IPS DF 6.9 (cell line): Measurements from ENCODE around the gene F12.
"Not testable (repeated sequence)": the region's sequence is repeated elsewhere in the genome, so short reads cannot be mapped to it uniquely, and the experiment has no call there.

Experiments used
- DNase-seq: peaks from one replicate; pipeline ENCODE4 v3.0.0-alpha.2; 2013; ENCODE audit warnings: low read depth, low spot score
- H3K27ac ChIP-seq: one replicate; pipeline ENCODE4 v1.5.1; 2013; ENCODE audit warnings: low read length, control low read depth
- H3K27me3 ChIP-seq: 2 replicates; pipeline ENCODE4 v1.6.1; 2013; ENCODE audit warnings: mild to moderate bottlenecking, low read length; ENCODE audit not compliant: control insufficient read depth, insufficient read depth
- H3K36me3 ChIP-seq: 2 replicates; pipeline ENCODE4 v1.6.1; 2013; ENCODE audit warnings: low read length; ENCODE audit not compliant: control insufficient read depth, insufficient read depth
- H3K4me1 ChIP-seq: 2 replicates; pipeline ENCODE4 v1.6.1; 2013; ENCODE audit warnings: low read length; ENCODE audit not compliant: control insufficient read depth, insufficient read depth
- H3K4me3 ChIP-seq: 2 replicates; pipeline ENCODE4 v1.5.1; 2013; ENCODE audit warnings: mild to moderate bottlenecking, low read length
- H3K9me3 ChIP-seq: 2 replicates; pipeline ENCODE4 v1.6.1; 2013; ENCODE audit warnings: low read length, inconsistent platforms; ENCODE audit not compliant: control insufficient read depth, insufficient read depth
- WGBS: extraction: QIAGEN DNeasy Blood & Tissue Kit; methylation state at CpG from one replicate; pipeline ENCODE4 v1.1.7; 2013; ENCODE audit warnings: mixed read lengths, missing lambda C conversion rate; ENCODE audit not compliant: insufficient read length, insufficient coverage; 5-methylcytosine and 5-hydroxymethylcytosine counted together

Gene F12

DNA sequence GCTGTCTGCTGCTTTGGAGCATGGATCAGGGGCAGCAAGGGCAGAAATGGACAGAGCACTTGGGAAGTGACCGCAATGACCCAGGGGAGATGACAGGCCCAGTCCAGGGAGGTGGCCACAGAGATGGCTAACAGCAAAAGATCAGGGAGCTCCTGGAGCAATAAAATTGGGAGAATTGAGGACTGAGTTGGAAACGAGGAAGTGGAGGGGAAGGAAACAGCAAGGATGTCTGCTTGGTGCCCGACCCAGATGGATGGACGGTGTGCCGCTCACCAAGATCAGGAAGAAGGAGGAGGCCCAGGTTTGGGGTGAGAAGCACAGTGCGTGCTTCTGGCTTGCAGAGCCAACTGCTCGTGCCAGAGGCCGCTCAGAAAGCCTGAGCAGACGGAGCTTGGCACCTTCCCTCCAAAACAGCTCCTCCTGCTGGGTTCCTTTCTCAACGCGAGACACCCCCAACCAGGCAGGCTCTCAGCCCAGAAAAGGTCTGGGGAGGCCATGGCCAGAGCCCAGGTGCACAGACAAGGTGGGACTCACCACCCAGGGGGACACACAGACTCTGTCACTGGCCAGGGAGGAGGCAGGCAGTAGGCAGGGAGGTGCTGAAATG lies 26.8 kb downstream of the F12 start:
- Histone ChIP-seq H3K4me3 (no peak overlapping the region), H3K36me3 (no peaks in the 10 kb centered on the region), H3K4me1 (peaks cover 3% of the 10 kb centered on the region; the same call in 1 of the 2 replicates), H3K9me3 (no peaks in the 10 kb centered on the region), H3K27ac (no peak overlapping the region), H3K27me3 (no peaks in the 10 kb centered on the region)
- no peak for DNase-seq
- no CpG with 5 or more reads among the region's 11 CpGs for WGBS

DNA sequence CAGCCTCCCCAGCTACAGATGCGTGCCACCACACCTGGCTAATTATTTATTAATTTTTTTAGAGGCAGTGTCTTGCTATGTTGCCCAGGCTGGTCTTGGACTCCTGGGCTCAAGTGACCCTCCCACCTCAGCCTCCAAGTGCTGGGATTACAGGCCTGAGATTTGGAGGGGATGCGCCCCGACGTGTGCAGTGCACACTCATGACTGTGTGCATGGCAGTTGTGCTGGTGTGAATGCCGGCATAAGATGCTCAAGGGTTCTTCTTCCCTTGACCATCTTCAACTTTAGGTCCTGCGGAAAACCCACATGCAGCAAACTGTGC lies 28.6 kb downstream of the F12 start:
- DNase-seq: no peak
- Histone ChIP-seq H3K4me3 (no peak overlapping the region), H3K27me3 (no peaks in the 10 kb centered on the region), H3K36me3 (no peaks in the 10 kb centered on the region), H3K9me3 (no peaks in the 10 kb centered on the region), H3K27ac (no peak overlapping the region), H3K4me1 (peaks cover 3% of the 10 kb centered on the region; the same call in 1 of the 2 replicates)
- no CpG with 5 or more reads among the region's 6 CpGs for WGBS

DNA sequence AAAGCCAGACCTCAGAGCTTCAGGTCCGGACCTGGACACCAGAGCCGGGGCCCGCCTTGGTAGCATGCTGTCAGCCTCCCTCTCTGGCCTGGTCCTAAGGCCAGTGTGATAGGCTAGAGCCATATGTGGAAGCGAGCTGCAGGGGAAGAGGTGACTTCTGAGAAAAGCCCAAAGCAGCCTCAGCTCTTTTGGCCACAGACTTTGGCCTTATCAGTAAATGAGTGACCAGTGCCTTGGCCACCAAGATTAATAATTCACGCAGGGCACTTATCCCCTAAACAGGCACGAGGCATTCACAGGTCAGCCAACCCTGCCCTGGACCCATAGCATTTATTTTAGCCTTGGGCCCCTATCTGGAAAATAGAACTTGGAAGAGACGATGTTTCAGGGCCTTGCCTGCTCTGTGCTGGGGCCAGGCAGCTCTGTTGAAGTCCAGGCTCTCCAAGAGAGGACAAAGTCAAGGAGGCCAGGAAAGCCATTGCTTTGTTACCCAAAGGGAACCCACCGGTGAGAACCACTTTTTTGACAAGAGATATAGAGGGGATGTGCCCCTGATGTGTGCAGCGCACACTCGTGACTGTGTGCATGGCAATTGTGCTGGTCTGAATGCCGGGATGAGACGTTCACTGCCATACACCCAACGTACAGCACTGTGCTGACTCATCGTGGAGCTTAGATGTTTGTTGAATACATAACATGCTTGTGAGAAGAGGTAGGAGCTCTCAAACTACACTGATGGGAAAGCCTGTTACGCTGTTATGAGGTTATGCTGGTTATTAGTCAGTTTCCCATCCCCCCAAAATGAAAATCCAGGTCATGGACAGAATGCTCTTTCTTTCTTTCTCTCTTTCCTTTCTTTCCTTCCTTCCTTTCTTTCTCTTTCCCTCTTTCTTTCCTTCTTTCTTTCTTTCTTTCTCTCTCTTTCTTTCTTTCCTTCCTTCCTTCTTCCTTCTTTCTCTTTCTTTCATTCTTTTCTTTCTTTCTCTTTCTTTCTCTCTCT lies 30.2 kb downstream of the F12 start:
- Histone ChIP-seq H3K36me3 (no peaks in the 10 kb centered on the region), H3K4me3 (no peak overlapping the region), H3K27ac (no peak overlapping the region), H3K9me3 (no peaks in the 10 kb centered on the region), H3K4me1 (peaks cover 3% of the 10 kb centered on the region; the same call in 1 of the 2 replicates), H3K27me3 (no peaks in the 10 kb centered on the region)
- no peak for DNase-seq
- no CpG with 5 or more reads among the region's 15 CpGs for WGBS

DNA sequence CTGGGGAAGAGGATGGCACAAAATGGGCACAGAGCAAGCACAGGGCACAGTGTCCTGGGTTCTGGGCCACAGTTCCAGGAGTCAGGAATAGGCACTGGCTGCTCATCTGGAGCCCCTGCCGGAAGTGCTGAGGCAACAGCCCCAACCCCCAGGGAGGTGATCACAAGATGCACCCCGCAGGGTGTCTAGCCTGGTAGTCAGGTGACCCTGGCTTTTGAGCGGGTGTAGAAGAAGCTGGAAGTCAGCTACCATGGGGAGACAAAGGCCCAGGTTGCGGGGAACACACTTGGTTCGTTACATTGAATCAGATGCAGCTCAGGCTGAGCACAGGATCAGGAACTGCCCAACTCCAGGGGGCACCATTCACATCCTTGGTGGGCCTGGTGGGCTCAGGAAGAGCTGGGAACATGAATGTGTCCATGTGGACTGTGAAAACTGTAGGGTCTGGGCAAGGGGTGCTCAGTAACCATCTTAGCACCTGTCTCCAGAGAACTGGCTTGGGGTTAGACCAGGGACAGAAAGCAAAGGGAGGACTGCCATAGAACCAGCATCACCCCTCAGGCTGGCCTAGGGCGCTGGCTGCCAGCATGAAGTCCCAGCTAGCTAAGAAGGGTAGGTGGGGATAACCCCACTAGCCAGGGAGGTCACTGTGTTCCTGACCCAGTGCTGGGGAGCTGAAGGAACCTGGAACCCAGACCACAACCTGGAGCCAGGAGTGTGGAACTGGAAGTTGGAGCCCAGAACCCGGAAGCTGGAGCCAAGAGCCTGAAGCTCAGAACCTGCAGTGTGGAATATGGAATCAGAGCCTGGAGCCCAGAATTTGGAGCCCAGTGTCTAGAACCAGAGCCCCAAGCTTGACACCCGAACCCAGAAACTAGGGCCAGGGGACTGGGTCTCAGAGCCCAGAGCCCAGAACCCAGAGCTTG lies 31.2 kb downstream of the F12 start:
- H3K36me3 ChIP-seq: no peaks in the 10 kb centered on the region
- H3K27ac ChIP-seq: no peak overlapping the region
- no peak for DNase-seq
- WGBS: no CpG with 5 or more reads among the region's 8 CpGs
- H3K9me3 ChIP-seq: no peaks in the 10 kb centered on the region
- H3K4me1 ChIP-seq: peaks cover 5% of the 10 kb centered on the region; the same call in 1 of the 2 replicates
- no peak overlapping the region for H3K4me3 ChIP-seq
- no peaks in the 10 kb centered on the region for H3K27me3 ChIP-seq

DNA sequence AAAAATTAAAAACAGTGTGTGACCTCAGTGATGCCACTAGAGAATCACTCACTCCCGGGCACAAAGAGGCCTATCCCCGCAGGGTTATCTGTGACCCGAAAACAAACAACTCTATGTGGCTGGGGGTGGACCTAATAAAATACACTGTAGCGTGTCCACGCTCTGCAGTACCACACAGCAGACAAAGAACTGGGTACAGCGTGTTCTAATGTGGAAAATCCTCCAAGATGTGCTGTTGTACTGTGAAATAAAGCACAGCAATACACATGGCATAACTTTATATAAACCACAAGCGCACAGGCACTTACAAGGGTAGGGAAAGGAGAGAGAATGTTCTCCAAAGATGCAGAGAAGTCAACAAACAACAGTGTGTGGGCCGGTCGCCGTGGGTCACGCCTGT lies 33.3 kb downstream of the F12 start:
- no peaks in the 10 kb centered on the region for H3K9me3 ChIP-seq
- no peak overlapping the region for H3K4me3 ChIP-seq
- no CpG with 5 or more reads among the region's 11 CpGs for WGBS
- H3K27me3 ChIP-seq: no peaks in the 10 kb centered on the region
- H3K4me1 ChIP-seq: peaks cover 5% of the 10 kb centered on the region; the same call in 1 of the 2 replicates
- H3K27ac ChIP-seq: no peak overlapping the region
- DNase-seq: no peak
- 0 out of 2 replicates have a peak, but pooled peaks cover 4% of the 10 kb centered on the region for H3K36me3 ChIP-seq

DNA sequence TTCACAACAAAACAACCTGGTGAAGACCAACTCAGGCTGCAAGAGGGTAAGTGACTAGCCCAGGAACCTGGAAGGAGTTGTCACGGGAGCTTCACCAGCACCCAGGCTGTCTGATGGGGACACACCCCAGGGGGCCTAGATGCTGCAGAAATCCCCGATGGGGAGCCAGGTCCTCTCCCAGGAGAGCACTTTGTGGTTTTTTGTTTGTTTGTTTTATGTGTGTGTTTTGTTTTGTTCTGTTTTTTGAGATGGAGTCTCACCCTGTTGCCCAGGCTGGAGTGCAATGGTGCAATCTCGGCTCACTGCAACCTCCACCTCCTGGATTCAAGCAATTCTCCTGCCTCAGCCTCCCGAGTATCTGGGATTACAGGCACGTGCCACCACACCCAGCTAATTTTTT lies 33.8 kb downstream of the F12 start:
- not testable (repeated sequence) for DNase-seq, H3K27ac ChIP-seq, H3K4me3 ChIP-seq, H3K4me1 ChIP-seq, H3K9me3 ChIP-seq, H3K36me3 ChIP-seq, H3K27me3 ChIP-seq
- WGBS: no CpG with 5 or more reads among the region's 5 CpGs

DNA sequence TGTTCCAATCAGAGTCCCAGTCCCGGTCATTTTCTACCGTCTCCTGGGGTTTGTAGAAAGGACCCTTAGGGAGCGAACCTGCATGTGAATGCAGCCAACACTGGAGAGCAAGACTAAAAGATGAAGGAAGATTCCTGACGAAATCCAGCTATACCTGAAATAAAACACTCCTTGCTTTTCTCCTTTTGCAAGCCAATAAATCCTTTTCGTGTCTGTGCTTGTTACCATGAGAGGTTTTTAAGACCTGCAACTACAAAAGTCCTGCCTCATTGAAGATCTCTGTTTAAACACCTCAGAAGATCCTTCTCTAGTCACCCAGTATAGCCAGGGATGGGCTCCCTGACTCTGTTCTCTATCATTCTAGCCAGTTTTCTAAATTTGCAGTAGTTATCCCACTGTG lies 35.2 kb downstream of the F12 start:
- no peak overlapping the region for H3K27ac ChIP-seq
- no peak overlapping the region for H3K4me3 ChIP-seq

DNA sequence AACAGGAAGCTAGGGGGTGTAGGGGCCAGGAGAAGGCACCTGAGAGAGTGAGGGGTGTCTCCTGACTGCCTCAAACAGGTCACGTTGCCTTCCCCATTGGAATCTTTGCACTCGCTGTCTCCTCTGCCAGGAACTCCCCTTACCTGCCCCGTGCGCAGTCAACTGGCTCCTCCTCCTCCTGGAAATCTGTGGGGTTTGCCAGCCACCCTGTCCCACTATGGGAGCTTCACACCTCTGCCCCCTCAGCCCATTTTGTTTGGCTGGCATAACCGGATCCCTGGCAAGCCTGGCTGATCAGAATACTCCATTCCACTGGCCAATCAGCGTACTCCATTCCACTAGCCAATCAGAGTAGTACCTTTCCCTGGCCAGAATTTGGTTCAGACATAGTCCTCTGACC lies 35.6 kb downstream of the F12 start:
- Histone ChIP-seq H3K4me3 (no peak overlapping the region), H3K27me3 (no peaks in the 10 kb centered on the region), H3K4me1 (peaks cover 8% of the 10 kb centered on the region; the same call in 1 of the 2 replicates), H3K27ac (no peak overlapping the region), H3K36me3 (0 out of 2 replicates have a peak, but pooled peaks cover 4% of the 10 kb centered on the region), H3K9me3 (no peaks in the 10 kb centered on the region)
- WGBS: no CpG with 5 or more reads among the region's 6 CpGs
- no peak for DNase-seq

More for the DNA sequence above, 35.2 kb downstream of the F12 start:
- 0 out of 2 replicates have a peak, but pooled peaks cover 4% of the 10 kb centered on the region for H3K36me3 ChIP-seq
- no CpG with 5 or more reads among the region's 5 CpGs for WGBS
- H3K27me3 ChIP-seq: no peaks in the 10 kb centered on the region
- H3K4me1 ChIP-seq: peaks cover 8% of the 10 kb centered on the region; the same call in 1 of the 2 replicates
- H3K9me3 ChIP-seq: no peaks in the 10 kb centered on the region
- DNase-seq: no peak

DNA sequence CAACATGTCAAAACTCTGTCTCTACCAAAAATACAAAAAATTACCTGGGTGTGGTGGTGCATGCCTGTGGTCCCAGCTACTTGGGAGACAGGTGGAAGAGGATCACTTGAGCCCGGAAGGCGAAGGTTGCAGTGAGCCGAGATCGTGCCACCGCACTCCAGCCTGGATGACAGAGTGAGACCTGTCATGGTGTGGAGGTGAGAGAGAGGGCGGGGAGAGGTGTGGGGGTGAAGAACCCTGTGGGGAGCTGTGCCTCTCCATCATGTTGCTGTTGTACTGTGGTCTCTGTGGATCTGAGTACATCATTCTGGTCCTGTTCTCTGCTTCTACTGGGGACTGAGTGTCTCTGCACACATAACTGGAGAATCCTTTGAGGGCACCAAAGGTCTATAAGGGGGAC lies 36.5 kb downstream of the F12 start:
- no peak for DNase-seq
- peaks cover 8% of the 10 kb centered on the region; the same call in 1 of the 2 replicates for H3K4me1 ChIP-seq
- no CpG with 5 or more reads among the region's 6 CpGs for WGBS

More for the DNA sequence above, 36.5 kb downstream of the F12 start:
- Histone ChIP-seq H3K9me3 (no peaks in the 10 kb centered on the region), H3K36me3 (0 out of 2 replicates have a peak, but pooled peaks cover 4% of the 10 kb centered on the region), H3K27me3 (no peaks in the 10 kb centered on the region), H3K4me3 (no peak overlapping the region), H3K27ac (no peak overlapping the region)
